ENCODE data around the gene C1QA.

DNA sequence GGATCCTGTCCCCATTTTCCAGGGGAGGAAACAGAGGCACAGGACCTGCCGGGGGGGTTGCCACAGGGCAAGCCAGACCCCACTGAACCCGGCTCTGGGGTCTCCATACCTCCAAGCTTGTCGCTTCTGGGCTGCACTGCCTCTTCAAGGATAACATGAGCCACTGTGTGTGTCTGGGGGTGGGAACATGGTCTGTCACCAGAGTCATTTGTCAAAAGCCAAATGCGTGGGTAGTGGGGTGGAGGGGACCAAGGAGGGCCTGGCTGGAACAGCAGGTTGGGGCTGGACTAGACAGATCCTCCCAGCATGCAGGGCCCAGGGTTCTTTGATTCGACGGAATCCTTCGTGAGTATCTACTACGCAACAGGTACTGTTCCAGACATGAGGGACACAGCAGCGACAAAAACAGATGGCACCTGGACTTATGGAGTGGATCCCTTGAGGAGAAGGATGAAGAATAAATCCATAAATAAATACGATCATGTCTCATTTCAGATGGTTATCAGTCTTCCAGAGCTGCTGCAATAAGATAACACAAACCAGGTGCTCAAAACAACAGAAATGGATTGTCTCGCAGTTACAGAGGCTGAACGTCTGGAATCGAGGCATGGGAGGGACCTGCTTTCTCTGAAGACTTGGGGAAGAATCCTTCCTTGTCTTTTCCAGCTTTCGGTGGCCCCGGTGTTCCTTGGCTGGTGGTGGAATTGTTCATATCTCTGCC, 45.3 kb downstream of the C1QA start:
- no peak for TF ChIP-seq EZH2 (IDR thresholded peaks at IDR 0.05; ENCODE audit: borderline replicate concordance)
- TF ChIP-seq, protein P1, sequence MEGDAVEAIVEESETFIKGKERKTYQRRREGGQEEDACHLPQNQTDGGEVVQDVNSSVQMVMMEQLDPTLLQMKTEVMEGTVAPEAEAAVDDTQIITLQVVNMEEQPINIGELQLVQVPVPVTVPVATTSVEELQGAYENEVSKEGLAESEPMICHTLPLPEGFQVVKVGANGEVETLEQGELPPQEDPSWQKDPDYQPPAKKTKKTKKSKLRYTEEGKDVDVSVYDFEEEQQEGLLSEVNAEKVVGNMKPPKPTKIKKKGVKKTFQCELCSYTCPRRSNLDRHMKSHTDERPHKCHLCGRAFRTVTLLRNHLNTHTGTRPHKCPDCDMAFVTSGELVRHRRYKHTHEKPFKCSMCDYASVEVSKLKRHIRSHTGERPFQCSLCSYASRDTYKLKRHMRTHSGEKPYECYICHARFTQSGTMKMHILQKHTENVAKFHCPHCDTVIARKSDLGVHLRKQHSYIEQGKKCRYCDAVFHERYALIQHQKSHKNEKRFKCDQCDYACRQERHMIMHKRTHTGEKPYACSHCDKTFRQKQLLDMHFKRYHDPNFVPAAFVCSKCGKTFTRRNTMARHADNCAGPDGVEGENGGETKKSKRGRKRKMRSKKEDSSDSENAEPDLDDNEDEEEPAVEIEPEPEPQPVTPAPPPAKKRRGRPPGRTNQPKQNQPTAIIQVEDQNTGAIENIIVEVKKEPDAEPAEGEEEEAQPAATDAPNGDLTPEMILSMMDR (IDR thresholded peaks at IDR 0.05; ENCODE audit: poor library complexity): no peak
- no peak for TF ChIP-seq EZH2phosphoT487 (IDR thresholded peaks at IDR 0.05; ENCODE audit: low read depth, severe bottlenecking, unreplicated experiment)
